ENCODE measurements around the gene PRR20G. TPM values are rescaled to one million over a fixed set of nuclear protein-coding genes. Genes with fewer than 3 reads are reported as not detected.

The PRR20G gene
- total and polyA plus RNA-seq, 2 of the 8 experiments (the other 6 are each of a cell fraction or from before 2014, with no cell fraction given) = 0.24 TPM; not detected in 1

DNA sequence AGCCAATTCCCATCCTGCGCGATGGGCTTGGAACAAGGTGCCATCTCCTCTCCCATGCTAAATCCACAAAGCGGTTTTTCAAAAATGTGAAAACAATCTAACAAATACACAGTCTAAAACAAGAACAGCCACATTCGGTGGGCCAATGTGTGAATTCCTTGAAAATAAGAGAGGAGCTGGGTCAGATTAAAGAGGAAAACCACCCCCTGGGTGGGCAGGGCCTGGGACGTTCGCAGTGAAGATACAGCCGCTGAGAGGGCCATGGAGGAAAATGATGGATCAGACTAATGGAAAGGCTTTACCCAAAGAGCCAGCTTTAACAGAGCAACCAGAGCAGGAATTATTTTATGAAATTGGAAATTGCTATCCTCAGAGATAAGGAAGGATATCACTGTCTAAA lies 27.4 kb downstream of the PRR20G start:
- H3K4ac ChIP-seq (replicated peaks; ENCODE audit: insufficient read length, low read depth, low read length) = no peak overlapping the region
- no peaks in the 10 kb centered on the region for H3K4me1 ChIP-seq (replicated peaks in 1 of 4; ENCODE audit: control insufficient read depth in 3 of 4, insufficient read depth in 4 of 4, low read length in 3 of 4)
- no peak overlapping the region for H3K4me3 ChIP-seq (ENCODE audit: extremely low read depth in 1 of 4, insufficient read depth in 2 of 4, low read depth in 3 of 4, low read length in 4 of 4)
- H4K20me1 ChIP-seq (replicated peaks in 1 of 2; ENCODE audit: control insufficient read depth in 1 of 2, insufficient read depth in 2 of 2, low read length in 2 of 2) = no peaks in the 10 kb centered on the region
- no peak overlapping the region for H4K8ac ChIP-seq (ENCODE audit: extremely low read depth, insufficient read depth, low read length)
- no peak overlapping the region for H2AFZ ChIP-seq (ENCODE audit: low read length)
- H3K9me3 ChIP-seq (ENCODE audit: insufficient read depth in 2 of 2, low read depth in 1 of 2, low read length in 1 of 2) = no peaks in the 10 kb centered on the region; a peak in 1 of 4 replicates
- H2BK20ac ChIP-seq (ENCODE audit: low read length) = no peak overlapping the region
- H2BK12ac ChIP-seq (ENCODE audit: low read depth, low read length) = no peak overlapping the region
- DNase-seq (ENCODE audit: low read depth in 1 of 2, low spot score in 2 of 2) (no peak), FAIRE-seq (no peak)
- no peak overlapping the region for H4K5ac ChIP-seq (ENCODE audit: insufficient read length, low read depth, low read length)
- no peaks in the 10 kb centered on the region for H3K79me2 ChIP-seq (ENCODE audit: control insufficient read depth in 1 of 2, insufficient read depth in 2 of 2, low read length in 2 of 2)
- no peak overlapping the region for H3K23ac ChIP-seq (ENCODE audit: insufficient read length)
- no peaks in the 10 kb centered on the region for H3K23me2 ChIP-seq (ENCODE audit: low read depth, low read length)
- no peaks in the 10 kb centered on the region for H3K36me3 ChIP-seq (ENCODE audit: control insufficient read depth in 2 of 4, insufficient read depth in 4 of 4, low read length in 3 of 4)
- no peak overlapping the region for H3K9ac ChIP-seq (replicated peaks in 1 of 4; ENCODE audit: extremely low read depth in 1 of 4, low read depth in 3 of 4, low read length in 3 of 4)
- H2BK120ac ChIP-seq (replicated peaks; ENCODE audit: low read depth, low read length) = no peak overlapping the region
- H4K91ac ChIP-seq (replicated peaks; ENCODE audit: insufficient read length, low read length) = no peak overlapping the region
- no peak overlapping the region for H3K27ac ChIP-seq (ENCODE audit: low read depth, low read length)
- H3K56ac ChIP-seq (replicated peaks; ENCODE audit: insufficient read length, low read depth, low read length) = no peak overlapping the region
- H2AK5ac ChIP-seq (ENCODE audit: low read depth, low read length) = no peak overlapping the region
- no peaks in the 10 kb centered on the region for H3K79me1 ChIP-seq (ENCODE audit: low read depth, low read length)
- H2BK15ac ChIP-seq (ENCODE audit: low read length) = no peak overlapping the region
- CTCF ChIA-PET (ENCODE audit: partially characterized antibody) = no interaction called here
- H3K14ac ChIP-seq (ENCODE audit: insufficient read length) = no peak overlapping the region
- 94% methylated on average over 7 of the region's 7 CpGs; no CpG with 5 or more reads in 1 of the 2 experiments for WGBS, 2 experiments (ENCODE audit: extremely low coverage in 1 of 2, insufficient coverage in 1 of 2, insufficient read length in 1 of 2, insufficient replicate concordance in 2 of 2, low coverage in 1 of 2, low lambda C conversion rate in 2 of 2, missing lambda C conversion rate in 1 of 2)
- H3K4me2 ChIP-seq (ENCODE audit: insufficient read depth in 1 of 2, low read depth in 2 of 2, low read length in 2 of 2) = no peak overlapping the region
- TF ChIP-seq CTBP2 (IDR thresholded peaks at IDR 0.05; ENCODE audit: borderline replicate concordance, insufficient read depth, insufficient read length, low read length) (no peak), POLR2A (IDR thresholded peaks at IDR 0.05; ENCODE audit: control extremely low read depth in 1 of 2, low read depth in 2 of 2, low read length in 2 of 2) (no peak), SP2 (IDR thresholded peaks at IDR 0.05; ENCODE audit: low read length) (no peak), SAP30 (IDR thresholded peaks at IDR 0.05; ENCODE audit: insufficient read depth, insufficient replicate concordance, low read length) (no peak), TAF1 (IDR thresholded peaks at IDR 0.05; ENCODE audit: low read depth, low read length) (no peak), HDAC2 (IDR thresholded peaks at IDR 0.05; ENCODE audit: borderline replicate concordance in 1 of 2, low read depth in 2 of 2, low read length in 2 of 2) (no peak), NRF1 (IDR thresholded peaks at IDR 0.05; ENCODE audit: low read depth, low read length) (no peak), SRF (IDR thresholded peaks at IDR 0.05; ENCODE audit: low read depth, low read length) (no peak), CHD1 (IDR thresholded peaks at IDR 0.05; ENCODE audit: low read depth, low read length) (no peak)
- TF ChIP-seq, protein P1, sequence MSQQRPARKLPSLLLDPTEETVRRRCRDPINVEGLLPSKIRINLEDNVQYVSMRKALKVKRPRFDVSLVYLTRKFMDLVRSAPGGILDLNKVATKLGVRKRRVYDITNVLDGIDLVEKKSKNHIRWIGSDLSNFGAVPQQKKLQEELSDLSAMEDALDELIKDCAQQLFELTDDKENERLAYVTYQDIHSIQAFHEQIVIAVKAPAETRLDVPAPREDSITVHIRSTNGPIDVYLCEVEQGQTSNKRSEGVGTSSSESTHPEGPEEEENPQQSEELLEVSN (IDR thresholded peaks at IDR 0.05) = no peak
- TF ChIP-seq, protein P2, sequence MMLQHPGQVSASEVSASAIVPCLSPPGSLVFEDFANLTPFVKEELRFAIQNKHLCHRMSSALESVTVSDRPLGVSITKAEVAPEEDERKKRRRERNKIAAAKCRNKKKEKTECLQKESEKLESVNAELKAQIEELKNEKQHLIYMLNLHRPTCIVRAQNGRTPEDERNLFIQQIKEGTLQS (IDR thresholded peaks at IDR 0.05; ENCODE audit: insufficient read depth, low read depth, low read length) = no peak
- POLR2A ChIA-PET (ENCODE audit: partially characterized antibody) = no interaction called here
- H3K18ac ChIP-seq (ENCODE audit: extremely low read depth, low read length) = no peak overlapping the region
- H2BK5ac ChIP-seq (ENCODE audit: low read depth, low read length) = no peak overlapping the region
- no peaks in the 10 kb centered on the region; a peak in 1 of 7 replicates for H3K27me3 ChIP-seq (replicated peaks in 1 of 4; ENCODE audit: control insufficient read depth in 3 of 4, extremely low read depth in 1 of 4, insufficient read depth in 3 of 4, low read length in 3 of 4)
